MM.1S (cell line): Measurements from ENCODE around the gene PPP1R26.

Experiments
- CTCF ChIP-seq: fragments of 300-600 bp; sonication (generic); IDR thresholded peaks from 2 replicates; pipeline ENCODE4 v1.5.1; 2016; ENCODE audit warnings: antibody characterized with exemption, low read length, mixed read lengths
- EZH2 ChIP-seq: fragments of 300-600 bp; sonication (generic); optimal IDR thresholded peaks from 2 replicates; pipeline ENCODE3; 2017; ENCODE audit warnings: low read depth, mild to moderate bottlenecking, antibody characterized with exemption, low read length, mixed read lengths
- EZH2phosphoT487 ChIP-seq: fragments of 300-600 bp; sonication (generic); IDR thresholded peaks from 2 replicates; pipeline ENCODE4 v1.6.1; 2018; ENCODE audit warnings: antibody characterized with exemption, low read length

DNA sequence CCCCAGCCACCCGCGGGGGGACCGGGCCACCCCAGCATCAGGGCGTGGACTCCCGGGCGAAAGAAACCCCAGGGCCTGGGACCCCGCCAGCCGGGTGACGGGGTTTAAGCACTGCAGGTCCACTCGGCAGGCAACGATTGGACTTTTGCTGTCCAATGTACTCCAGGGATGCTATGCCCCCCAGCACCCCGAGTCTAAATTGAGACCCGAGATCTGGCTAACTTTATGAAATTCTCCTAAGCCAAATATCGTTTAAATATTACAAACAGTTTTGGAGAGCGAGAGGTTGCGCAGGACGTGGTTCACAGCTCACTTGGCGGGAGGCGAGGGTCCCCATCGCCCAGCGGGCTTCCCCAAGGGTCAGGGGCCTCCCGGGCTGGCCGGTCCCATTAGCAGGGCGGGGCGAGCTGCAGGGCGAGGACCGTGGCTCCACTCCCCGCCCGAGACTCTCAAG, 20.5 kb downstream of the PPP1R26 start:
- no peak for TF ChIP-seq EZH2
- no peak for TF ChIP-seq CTCF
- TF ChIP-seq EZH2phosphoT487 = no peak
